Peyer's patch (tissue), 4 donors: ENCODE measurements around the gene RASSF8.

ENCODE experiments used
- POLR2A ChIP-seq, 2 donors: fragments of 450-650 bp; IDR thresholded peaks; one replicate each; pipeline ENCODE4 v1.5.1; 2017; ENCODE audit warnings: antibody characterized with exemption in 2 of 2, mild to moderate bottlenecking in 2 of 2, moderate library complexity in 2 of 2
- TF ChIP-seq, protein P1 (sequence below), 6 experiments: fragments of 450-650 bp in 4 of 6; fragments of 200-600 bp in 2 of 6; sonication (generic) in 1 of 6; IDR thresholded peaks; one replicate each; pipeline ENCODE4 v1.5.1; 2017 to 2019; ENCODE audit warnings: antibody characterized with exemption in 6 of 6, mild to moderate bottlenecking in 3 of 6, moderate library complexity in 1 of 6

DNA sequence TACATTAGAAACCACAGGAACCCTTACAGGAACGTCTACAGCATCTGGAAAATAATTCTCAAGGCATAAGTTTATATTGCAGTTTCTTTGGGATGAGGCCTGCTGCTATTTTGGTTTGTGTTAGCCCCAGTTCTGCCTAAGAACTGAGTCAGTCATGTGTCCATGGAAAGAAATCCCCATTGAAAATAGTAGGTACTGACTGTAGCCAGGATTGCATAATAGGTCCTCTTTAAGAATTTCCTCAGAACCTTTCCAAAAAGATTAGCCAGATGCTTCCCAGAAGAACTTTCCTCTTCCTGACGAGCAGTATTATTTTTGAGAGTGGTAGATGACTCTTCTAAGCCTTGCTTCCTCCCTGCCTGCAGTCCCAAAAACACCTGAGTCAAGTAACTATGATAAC lies 52.6 kb downstream of the RASSF8 start:
- TF ChIP-seq, protein P1, sequence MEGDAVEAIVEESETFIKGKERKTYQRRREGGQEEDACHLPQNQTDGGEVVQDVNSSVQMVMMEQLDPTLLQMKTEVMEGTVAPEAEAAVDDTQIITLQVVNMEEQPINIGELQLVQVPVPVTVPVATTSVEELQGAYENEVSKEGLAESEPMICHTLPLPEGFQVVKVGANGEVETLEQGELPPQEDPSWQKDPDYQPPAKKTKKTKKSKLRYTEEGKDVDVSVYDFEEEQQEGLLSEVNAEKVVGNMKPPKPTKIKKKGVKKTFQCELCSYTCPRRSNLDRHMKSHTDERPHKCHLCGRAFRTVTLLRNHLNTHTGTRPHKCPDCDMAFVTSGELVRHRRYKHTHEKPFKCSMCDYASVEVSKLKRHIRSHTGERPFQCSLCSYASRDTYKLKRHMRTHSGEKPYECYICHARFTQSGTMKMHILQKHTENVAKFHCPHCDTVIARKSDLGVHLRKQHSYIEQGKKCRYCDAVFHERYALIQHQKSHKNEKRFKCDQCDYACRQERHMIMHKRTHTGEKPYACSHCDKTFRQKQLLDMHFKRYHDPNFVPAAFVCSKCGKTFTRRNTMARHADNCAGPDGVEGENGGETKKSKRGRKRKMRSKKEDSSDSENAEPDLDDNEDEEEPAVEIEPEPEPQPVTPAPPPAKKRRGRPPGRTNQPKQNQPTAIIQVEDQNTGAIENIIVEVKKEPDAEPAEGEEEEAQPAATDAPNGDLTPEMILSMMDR (IDR thresholded peaks at IDR 0.05) = no peak
- TF ChIP-seq POLR2A (IDR thresholded peaks at IDR 0.05) = no peak
